Loucy (cell line): ENCODE measurements around the gene ZNF770.

ENCODE experiments used
- H2AFZ ChIP-seq: fragments of 200-600 bp; sonication (generic); 2 replicates; pipeline ENCODE4 v1.6.0; 2016; ENCODE audit warnings: antibody characterized with exemption, mild to moderate bottlenecking, low read length, moderate library complexity
- H3F3A ChIP-seq: fragments of 200-600 bp; 2 replicates; pipeline ENCODE4 v1.6.0; 2016; ENCODE audit warnings: antibody characterized with exemption, low read depth, mild to moderate bottlenecking
- H3K27me3 ChIP-seq: fragments of 200-600 bp; sonication (generic); 2 replicates; pipeline ENCODE4 v1.6.1; 2014; ENCODE audit warnings: low read length, mild to moderate bottlenecking; ENCODE audit not compliant: insufficient read depth, poor library complexity, severe bottlenecking
- H3K36me3 ChIP-seq: fragments of 200-600 bp; sonication (generic); 2 replicates; pipeline ENCODE4 v1.6.1; 2016; ENCODE audit warnings: low read length; ENCODE audit not compliant: insufficient read depth
- H3K4me1 ChIP-seq: fragments of 200-600 bp; sonication (generic); 2 replicates; pipeline ENCODE4 v1.5.1; 2014; ENCODE audit warnings: low read length, mild to moderate bottlenecking; ENCODE audit not compliant: insufficient read depth, poor library complexity, severe bottlenecking
- H3K4me2 ChIP-seq: fragments of 200-600 bp; sonication (generic); 2 replicates; pipeline ENCODE4 v1.6.0; 2014; ENCODE audit warnings: antibody characterized with exemption, low read length, low read depth, mild to moderate bottlenecking; ENCODE audit not compliant: poor library complexity, severe bottlenecking
- H3K4me3 ChIP-seq: fragments of 200-600 bp; sonication (generic); 2 replicates; pipeline ENCODE4 v1.5.1; 2014; ENCODE audit warnings: low read length, mild to moderate bottlenecking, mixed read lengths; ENCODE audit not compliant: poor library complexity, severe bottlenecking
- H3K79me2 ChIP-seq: fragments of 200-600 bp; sonication (generic); 2 replicates; pipeline ENCODE4 v1.6.1; 2014; ENCODE audit warnings: low read length; ENCODE audit not compliant: insufficient read depth
- H3K9ac ChIP-seq: fragments of 200-600 bp; sonication (generic); 2 replicates; pipeline ENCODE4 v1.6.0; 2014; ENCODE audit warnings: mild to moderate bottlenecking, low read depth, low read length, moderate library complexity; ENCODE audit not compliant: poor library complexity, severe bottlenecking
- H3K9me2 ChIP-seq: fragments of 200-600 bp; sonication (generic); replicated peaks from 2 replicates; pipeline ENCODE4 v1.6.1; 2016; ENCODE audit warnings: low read depth, low read length, mixed read lengths
- H3K9me3 ChIP-seq: fragments of 200-600 bp; sonication (generic); 2 replicates; pipeline ENCODE4 v1.6.1; 2014; ENCODE audit warnings: mild to moderate bottlenecking, antibody characterized with exemption, low read length, low read depth; ENCODE audit not compliant: insufficient read depth
- H4K20me1 ChIP-seq: fragments of 200-600 bp; sonication (generic); 2 replicates; pipeline ENCODE4 v1.6.0; 2014; ENCODE audit warnings: antibody characterized with exemption, low read length, mild to moderate bottlenecking; ENCODE audit not compliant: insufficient read depth, poor library complexity, severe bottlenecking
- CTCF ChIP-seq: fragments of 200-600 bp; sonication (generic); conservative IDR thresholded peaks from 2 replicates; pipeline ENCODE4 v1.5.1; 2014; ENCODE audit warnings: mild to moderate bottlenecking, antibody characterized with exemption, low read length
- EZH2phosphoT487 ChIP-seq: fragments of 200-600 bp; IDR thresholded peaks from 2 replicates; pipeline ENCODE4 v1.6.1; 2018; ENCODE audit warnings: antibody characterized with exemption, mild to moderate bottlenecking, moderate library complexity, borderline replicate concordance

The ZNF770 gene

GRCh38 chr15:34987609-34988026 is 469 bp downstream of the ZNF770 start:
- Histone ChIP-seq H2AFZ (peak overlapping the region; percentile 90), H3K27me3 (no peaks in the 10 kb centered on the region), H3K4me3 (peak overlapping the region; percentile 98), H3K9me3 (no peaks in the 10 kb centered on the region), H3K9ac (peak overlapping the region; percentile 94), H3K9me2 (no peaks in the 10 kb centered on the region), H3K79me2 (peaks cover 46% of the 10 kb centered on the region), H3F3A (no peaks in the 10 kb centered on the region), H4K20me1 (peaks cover 34% of the 10 kb centered on the region), H3K4me2 (peak overlapping the region; percentile 95), H3K36me3 (peaks cover 7% of the 10 kb centered on the region; the same call in 1 of the 2 replicates), H3K4me1 (peaks cover 34% of the 10 kb centered on the region)
- no peak for TF ChIP-seq CTCF
- TF ChIP-seq EZH2phosphoT487 = no peak

- Histone ChIP-seq H4K20me1 (peaks cover 34% of the 10 kb centered on the region), H3F3A (no peaks in the 10 kb centered on the region), H3K79me2 (peaks cover 46% of the 10 kb centered on the region), H3K9me2 (no peaks in the 10 kb centered on the region), H3K36me3 (peaks cover 13% of the 10 kb centered on the region; the same call in 1 of the 2 replicates), H3K9me3 (no peaks in the 10 kb centered on the region), H2AFZ (no peak overlapping the region), H3K4me2 (peak overlapping the region; percentile 95), H3K9ac (peak overlapping the region; percentile 94), H3K27me3 (no peaks in the 10 kb centered on the region), H3K4me3 (peak overlapping the region; percentile 98), H3K4me1 (peaks cover 34% of the 10 kb centered on the region)
- TF ChIP-seq CTCF (no peak), EZH2phosphoT487 (no peak)
Observed at GRCh38 chr15:34986771-34987480, 1.2 kb downstream of the ZNF770 start.

GRCh38 chr15:34986326-34986725 is 1.8 kb downstream of the ZNF770 start:
- Histone ChIP-seq H3K9me3 (no peaks in the 10 kb centered on the region), H3F3A (no peaks in the 10 kb centered on the region), H3K27me3 (no peaks in the 10 kb centered on the region), H3K9me2 (no peaks in the 10 kb centered on the region), H2AFZ (no peak overlapping the region), H3K9ac (peak overlapping the region; percentile 94), H3K4me2 (peak overlapping the region; percentile 95), H3K4me3 (peak overlapping the region; percentile 98), H3K36me3 (peaks cover 17% of the 10 kb centered on the region; the same call in 1 of the 2 replicates), H4K20me1 (peaks cover 34% of the 10 kb centered on the region), H3K4me1 (peaks cover 34% of the 10 kb centered on the region), H3K79me2 (peaks cover 46% of the 10 kb centered on the region)
- TF ChIP-seq EZH2phosphoT487 = no peak
- TF ChIP-seq CTCF = no peak
